K562 (cell line): Measurements from ENCODE around the gene MPIG6B. TPM values are rescaled to one million over a fixed set of nuclear protein-coding genes. Genes with fewer than 3 reads are reported as not detected.
A peak's percentile ranks its signal among the peaks of the same experiment; 100 is the strongest.

Source experiments
- BACH1 ChIP-seq: fragments of 200-800 bp; sonication (Bioruptor generic); IDR thresholded peaks from 2 replicates; pipeline ENCODE4 v1.6.1; 2016; ENCODE audit warnings: missing genetic modification characterization, missing compliant biosample characterization
- KAT2B ChIP-seq: IDR thresholded peaks from one replicate; pipeline ENCODE4 v1.6.1; 2012; ENCODE audit warnings: low read depth, mild to moderate bottlenecking, control low read depth, inconsistent platforms, low read length, moderate library complexity
- KAT8 ChIP-seq: fragments of 450-650 bp; IDR thresholded peaks from 2 replicates; pipeline ENCODE4 v1.6.1; 2016; ENCODE audit warnings: low read depth, mild to moderate bottlenecking
- PBX2 ChIP-seq, 2 experiments: IDR thresholded peaks in 1 of 2; conservative IDR thresholded peaks in 1 of 2; 2 replicates each; pipeline ENCODE4 v1.6.1; 2016; ENCODE audit warnings: low read depth in 2 of 2, mild to moderate bottlenecking in 1 of 2, missing compliant biosample characterization in 1 of 2, missing genetic modification characterization in 1 of 2, moderate library complexity in 1 of 2
- PCBP2 ChIP-seq: fragments of 200-400 bp; formaldehyde crosslinking; IDR thresholded peaks from 2 replicates; pipeline ENCODE4 v1.6.1; 2018; ENCODE audit warnings: low read length, low read depth, mild to moderate bottlenecking, moderate library complexity; ENCODE audit not compliant: poor library complexity, severe bottlenecking
- POLR3G ChIP-seq: IDR thresholded peaks from 2 replicates; pipeline ENCODE4 v1.6.1; 2011; ENCODE audit not compliant: insufficient read length, insufficient replicate concordance; ENCODE audit errors: extremely low read depth
- PRMT5 ChIP-seq: sonication (generic); formaldehyde crosslinking; IDR thresholded peaks from 2 replicates; pipeline ENCODE4 v1.5.0; 2020; ENCODE audit warnings: missing genetic modification reagents
- ZNF197 ChIP-seq: fragments of 200-800 bp; sonication (Bioruptor generic); IDR thresholded peaks from 2 replicates; pipeline ENCODE4 v1.6.1; 2016; ENCODE audit warnings: low read depth, missing genetic modification characterization, missing compliant biosample characterization
- ZNF41 ChIP-seq: fragments of 250-450 bp; sonication (Bioruptor Pico); conservative IDR thresholded peaks from 2 replicates; pipeline ENCODE4 v1.4.0; 2020; ENCODE audit warnings: mild to moderate bottlenecking
- ZNF609 ChIP-seq: sonication (generic); formaldehyde crosslinking; IDR thresholded peaks from 2 replicates; pipeline ENCODE4 v1.8.1; 2023; ENCODE audit warnings: missing genetic modification reagents, mild to moderate bottlenecking, borderline replicate concordance
- ZSCAN29 ChIP-seq: fragments of 450-650 bp; IDR thresholded peaks from 2 replicates; pipeline ENCODE4 v1.6.1; 2017
- polyA plus RNA-seq, 8 experiments: library from polyadenylated mRNA; depleted of rRNA in 4 of 8; stranded (reverse) in 5 of 8; unstranded in 3 of 8; fragments of >200 nt; fragmentation: Nextera tagmentation in 2 of 8; fragmentation: Illumina TruSeq in 1 of 8; extraction: Ambion mirVana in 2 of 8; extraction: Trizol in 1 of 8; gene quantifications; 2 replicates each; pipeline versions ENCODE4 v1.2.1 to v1.2.3, GENCODE V29; 2011 to 2014; ENCODE audit warnings: inconsistent platforms in 1 of 8, missing spikeins in 1 of 8
- total RNA-seq, 7 experiments: library from RNA; depleted of rRNA in 6 of 7; stranded (reverse); fragments of >200 nt in 6 of 7; fragmentation: Illumina TruSeq in 2 of 7; extraction: Trizol in 2 of 7; gene quantifications; 2 replicates each; pipeline versions ENCODE4 v1.2.1 to v1.2.3, GENCODE V29; 2011 to 2021; ENCODE audit warnings: low replicate concordance in 1 of 7
- TF ChIP-seq, protein P1 (sequence below): fragments of 450-650 bp; formaldehyde crosslinking; IDR thresholded peaks from 2 replicates; pipeline ENCODE4 v1.4.0; 2020; ENCODE audit warnings: mild to moderate bottlenecking, moderate library complexity
- TF ChIP-seq, protein P2 (sequence below): fragments of 450-650 bp; IDR thresholded peaks from one replicate; pipeline ENCODE4 v1.6.1; 2018; ENCODE audit warnings: mild to moderate bottlenecking, moderate library complexity; ENCODE audit not compliant: partially characterized antibody
- TF ChIP-seq, protein P3 (sequence below): fragments of 450-650 bp; conservative IDR thresholded peaks from 2 replicates; pipeline ENCODE4 v1.6.1; 2016; ENCODE audit warnings: missing genetic modification characterization, low read depth, mild to moderate bottlenecking, missing compliant biosample characterization, moderate library complexity

The MPIG6B gene
- total and polyA plus RNA-seq, 9 of the 15 experiments (the other 6 are each of a cell fraction or from before 2014, with no cell fraction given) = 0.11 to 1.2 (median 0.28) TPM; not detected in 1

DNA sequence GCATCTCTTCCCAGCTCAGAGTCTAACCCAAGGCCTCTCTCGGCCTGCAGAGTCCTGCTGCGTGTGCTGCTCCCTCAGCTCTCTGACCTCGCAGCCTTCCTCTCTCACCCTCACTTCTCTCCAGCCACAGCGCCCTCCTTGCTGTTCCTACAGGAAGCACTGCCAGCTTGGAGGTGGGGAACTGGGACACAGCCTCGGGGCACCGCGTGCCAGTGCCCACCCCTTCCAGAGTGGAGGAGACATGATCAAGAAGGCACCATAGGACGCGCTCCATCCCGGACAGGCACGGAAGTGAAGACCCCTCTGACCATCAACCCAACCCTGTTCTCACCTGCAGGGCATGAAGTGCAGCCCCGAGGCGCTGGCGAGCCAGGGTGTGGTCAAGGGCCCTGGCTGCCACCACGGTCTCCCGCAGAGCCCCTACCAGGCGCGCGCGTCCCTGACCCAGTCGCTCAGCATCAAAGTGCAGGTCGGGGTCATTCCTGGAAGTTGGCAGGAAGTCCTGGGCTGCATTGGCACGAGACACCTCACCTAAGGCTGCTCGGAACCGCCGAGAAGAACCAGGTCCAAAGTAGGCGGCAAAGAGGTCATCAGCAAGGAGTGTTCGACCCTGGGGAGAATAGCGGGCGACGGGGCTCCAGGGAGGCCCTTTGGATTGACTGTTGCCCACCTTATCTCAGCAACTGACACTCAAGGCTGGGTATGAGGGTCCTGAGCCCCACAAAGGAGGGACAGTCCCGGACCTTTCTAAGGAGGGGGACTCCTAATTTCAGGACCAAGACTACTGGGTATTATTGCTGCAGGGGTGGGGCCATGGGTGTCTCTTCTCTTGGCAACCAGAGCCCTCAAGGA, 52.7 kb downstream of the MPIG6B start (continued):
- TF ChIP-seq, protein P1, sequence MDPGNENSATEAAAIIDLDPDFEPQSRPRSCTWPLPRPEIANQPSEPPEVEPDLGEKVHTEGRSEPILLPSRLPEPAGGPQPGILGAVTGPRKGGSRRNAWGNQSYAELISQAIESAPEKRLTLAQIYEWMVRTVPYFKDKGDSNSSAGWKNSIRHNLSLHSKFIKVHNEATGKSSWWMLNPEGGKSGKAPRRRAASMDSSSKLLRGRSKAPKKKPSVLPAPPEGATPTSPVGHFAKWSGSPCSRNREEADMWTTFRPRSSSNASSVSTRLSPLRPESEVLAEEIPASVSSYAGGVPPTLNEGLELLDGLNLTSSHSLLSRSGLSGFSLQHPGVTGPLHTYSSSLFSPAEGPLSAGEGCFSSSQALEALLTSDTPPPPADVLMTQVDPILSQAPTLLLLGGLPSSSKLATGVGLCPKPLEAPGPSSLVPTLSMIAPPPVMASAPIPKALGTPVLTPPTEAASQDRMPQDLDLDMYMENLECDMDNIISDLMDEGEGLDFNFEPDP (CRISPR knock-in tag) = no peak
- no peak for TF ChIP-seq BACH1 (tag)
- TF ChIP-seq, protein P2, sequence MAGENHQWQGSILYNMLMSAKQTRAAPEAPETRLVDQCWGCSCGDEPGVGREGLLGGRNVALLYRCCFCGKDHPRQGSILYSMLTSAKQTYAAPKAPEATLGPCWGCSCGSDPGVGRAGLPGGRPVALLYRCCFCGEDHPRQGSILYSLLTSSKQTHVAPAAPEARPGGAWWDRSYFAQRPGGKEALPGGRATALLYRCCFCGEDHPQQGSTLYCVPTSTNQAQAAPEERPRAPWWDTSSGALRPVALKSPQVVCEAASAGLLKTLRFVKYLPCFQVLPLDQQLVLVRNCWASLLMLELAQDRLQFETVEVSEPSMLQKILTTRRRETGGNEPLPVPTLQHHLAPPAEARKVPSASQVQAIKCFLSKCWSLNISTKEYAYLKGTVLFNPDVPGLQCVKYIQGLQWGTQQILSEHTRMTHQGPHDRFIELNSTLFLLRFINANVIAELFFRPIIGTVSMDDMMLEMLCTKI = no peak
- 0 out of 2 replicates have a peak, but pooled peaks have one; percentile 16 for TF ChIP-seq ZNF609
- TF ChIP-seq ZSCAN29 = no peak
- TF ChIP-seq, protein P3, sequence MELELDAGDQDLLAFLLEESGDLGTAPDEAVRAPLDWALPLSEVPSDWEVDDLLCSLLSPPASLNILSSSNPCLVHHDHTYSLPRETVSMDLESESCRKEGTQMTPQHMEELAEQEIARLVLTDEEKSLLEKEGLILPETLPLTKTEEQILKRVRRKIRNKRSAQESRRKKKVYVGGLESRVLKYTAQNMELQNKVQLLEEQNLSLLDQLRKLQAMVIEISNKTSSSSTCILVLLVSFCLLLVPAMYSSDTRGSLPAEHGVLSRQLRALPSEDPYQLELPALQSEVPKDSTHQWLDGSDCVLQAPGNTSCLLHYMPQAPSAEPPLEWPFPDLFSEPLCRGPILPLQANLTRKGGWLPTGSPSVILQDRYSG (tag) = no peak
- no peak for TF ChIP-seq ZNF197 (CRISPR knock-in tag)
- TF ChIP-seq KAT2B = no peak
- no peak for TF ChIP-seq PRMT5 (CRISPR knock-in tag)
- TF ChIP-seq KAT8 = no peak
- no peak for TF ChIP-seq PBX2 (CRISPR knock-in tag; IDR thresholded peaks at IDR 0.05; ENCODE audit: low read depth)
- no peak for TF ChIP-seq PBX2 (tag; conservative IDR thresholded peaks at IDR 0.05; ENCODE audit: low read depth)
- TF ChIP-seq ZNF41 (CRISPR knock-in tag) = no peak
- no peak for TF ChIP-seq POLR3G
- TF ChIP-seq PCBP2 = no peak
